HG02840 (cell line): ENCODE data around the gene RRP1B.

ENCODE experiments used
- ATAC-seq: cut with Tn5 transposase; IDR thresholded peaks from one replicate; pipeline ENCODE4 v1.9.1; 2021; ENCODE audit warnings: mild to moderate bottlenecking, moderate library complexity, moderate number of reproducible peaks; ENCODE audit not compliant: unreplicated experiment, low FRiP score

RRP1B gene

GRCh38 chr21:43739621-43740435 lies 80.5 kb downstream of the RRP1B start:
- ATAC-seq: no peak

- ATAC-seq: no peak
These were observed 81.3 kb downstream of the RRP1B start for GRCh38 chr21:43740497-43741156.

GRCh38 chr21:43741423-43742096 lies 82.2 kb downstream of the RRP1B start:
- ATAC-seq: no peak

- ATAC-seq: no peak
These were observed 84.6 kb downstream of the RRP1B start for GRCh38 chr21:43743947-43744346.

GRCh38 chr21:43744725-43745124 lies 85.4 kb downstream of the RRP1B start:
- ATAC-seq: no peak
